Heart right ventricle (tissue), 16 donors: ENCODE data around the gene MPV17L2. TPM values are rescaled to one million over a fixed set of nuclear protein-coding genes. Genes with fewer than 3 reads are reported as not detected.

Experiments
- ATAC-seq, 8 donors: fragments of 200-7000 bp; cut with Tn5 transposase; one replicate each; pipeline ENCODE4 v1.9.1; 2020; ENCODE audit warnings: mild to moderate bottlenecking in 8 of 8, moderate library complexity in 8 of 8, moderate number of reproducible peaks in 1 of 8
- DNase-seq, 2 donors: peaks; one replicate each; pipeline ENCODE4 v3.0.0-alpha.2; 2020
- H3K27ac ChIP-seq, 10 donors: fragments of 200-600 bp; sonication (generic) in 2 of 10; one replicate each; pipeline versions ENCODE4 v1.5.0 to v1.8.0; 2020 to 2022; ENCODE audit warnings: mild to moderate bottlenecking in 3 of 10
- H3K27me3 ChIP-seq, 7 donors: fragments of 200-600 bp; one replicate each; pipeline ENCODE4 v1.8.0; 2021 to 2022; ENCODE audit warnings: mild to moderate bottlenecking in 2 of 7
- H3K36me3 ChIP-seq, 9 donors: fragments of 200-600 bp; sonication (generic) in 1 of 9; one replicate each; pipeline versions ENCODE4 v1.5.0 to v1.8.0; 2020 to 2022; ENCODE audit warnings: mild to moderate bottlenecking in 2 of 9
- H3K4me1 ChIP-seq, 9 donors: fragments of 200-600 bp; sonication (generic) in 1 of 9; one replicate each; pipeline versions ENCODE4 v1.5.0 to v1.8.0; 2020 to 2022; ENCODE audit warnings: mild to moderate bottlenecking in 4 of 9
- H3K4me3 ChIP-seq, 10 donors: fragments of 200-600 bp; sonication (generic) in 2 of 10; one replicate each; pipeline versions ENCODE4 v1.5.0 to v1.8.0; 2020 to 2022; ENCODE audit warnings: mild to moderate bottlenecking in 7 of 10, moderate library complexity in 2 of 10
- H3K9me3 ChIP-seq, 11 donors: fragments of 200-600 bp in 10 of 11; sonication (generic) in 2 of 11; one replicate each; pipeline versions ENCODE4 v1.5.0 to v1.8.0; 2013 to 2022; ENCODE audit warnings: mild to moderate bottlenecking in 2 of 11, control low read depth in 1 of 11, moderate library complexity in 1 of 11
- WGBS, 2 donors: extraction: QIAGEN DNeasy Blood & Tissue Kit; methylation state at CpG; one replicate each; pipeline ENCODE4 v1.1.7; 2013; ENCODE audit warnings: inconsistent platforms in 1 of 2; 5-methylcytosine and 5-hydroxymethylcytosine counted together
- intact Hi-C, 10 donors: fragments of 100-400 bp; cut with DNase I; formaldehyde crosslinking; loops; one replicate each; pipeline versions ENCODE4 v1.11.1 to v1.14.2; 2022
- polyA plus RNA-seq, 2 donors: library from polyadenylated mRNA; stranded (reverse); fragments of 200-250 nt; gene quantifications; one replicate each; pipeline ENCODE4 v1.2.3, GENCODE V29; 2013
- total RNA-seq, 10 donors: library from RNA; stranded (reverse); fragmentation: NEBNext Ultra II Directional in 3 of 10; extraction: Animal tissue kit (Norgen Biotek cat#: 25700) in 3 of 10; gene quantifications; one replicate each; pipeline versions ENCODE4 v1.2.1 to v1.2.4, GENCODE V29; 2021 to 2023
- TF ChIP-seq, protein P1 (sequence below), 9 donors: fragments of 200-600 bp; sonication (generic) in 2 of 9; IDR thresholded peaks; one replicate each; pipeline versions ENCODE4 v1.5.0 to v1.8.0; 2021 to 2022; ENCODE audit warnings: antibody characterized with exemption in 9 of 9, mild to moderate bottlenecking in 5 of 9, moderate library complexity in 1 of 9
- donor health status: Arrhythmogenic right ventricular cardiomyopathy.
- donor health status: ischemic (EF 13 %, LVEDD 7.1; RV severe dilation, severe dysfunction).
- donor health status: healthy with polysubstance abuse.
- donor health status: DM: no; HTN: yes; CAD: no.
- donor health status: DM: no; HTN: no; CAD: no.
- donor health status: ischemic (EF 25% LVEDD 6.9; RV normal size, moderate dysfunction).
- donor health status: ischemic (EF 25% LVEDD 5.7; RV mildly dilated, moderate dysfunction).
- donor health status: healthy.
- donor health status: DM: yes; HTN: yes; CAD: no.
- donor health status: Ischemic cardiomyopathy.
- donor health status: ischemic (EF 35%, LVEDD 5.7; RV mildly dilated, moderate dysfunction).
- donor health status: nonischemic (EF 11% LVEDD 7.7; RV severe dilation, severe dysfunction).
- donor health status: DM: yes; HTN: yes; CAD: no.
- donor health status: PGD.
- donor health status: ischemic (EF 29% LVEDD 5.4; RV normal size, mild dysfunction).
- donor health status: nonischemic (EF 23%, LVEDD 6.1; RV moderate dilation, normal function).

MPV17L2 gene
- total and polyA plus RNA-seq, 12 donors, result 10.6 to 61.9 (median 14.7) TPM

DNA sequence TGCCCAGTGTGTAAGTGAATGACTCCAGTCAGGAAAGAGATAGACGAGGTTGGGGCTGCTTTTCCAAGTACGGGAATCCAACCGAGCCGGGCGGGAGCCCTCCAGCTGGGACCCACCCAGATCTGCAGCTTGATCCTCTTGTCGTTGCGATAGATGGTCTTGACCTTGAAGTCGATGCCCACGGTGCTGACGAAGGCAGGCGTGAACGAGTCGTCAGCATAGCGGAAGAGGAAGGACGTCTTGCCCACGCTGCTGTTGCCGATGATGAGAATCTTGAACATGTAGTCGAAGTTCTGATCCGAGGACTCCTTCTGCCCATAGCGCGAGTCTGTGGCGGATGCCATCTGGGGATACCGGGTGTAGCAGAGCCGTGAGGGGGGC lies 9.4 kb downstream of the MPV17L2 start:
- peaks cover 0 to 44% (median 19%) of the 10 kb centered on the region in 9 donors for H3K36me3 ChIP-seq
- WGBS, 2 donors, result 79 to 82% methylated on average over 24 of the region's 24 CpGs
- TF ChIP-seq, protein P1, sequence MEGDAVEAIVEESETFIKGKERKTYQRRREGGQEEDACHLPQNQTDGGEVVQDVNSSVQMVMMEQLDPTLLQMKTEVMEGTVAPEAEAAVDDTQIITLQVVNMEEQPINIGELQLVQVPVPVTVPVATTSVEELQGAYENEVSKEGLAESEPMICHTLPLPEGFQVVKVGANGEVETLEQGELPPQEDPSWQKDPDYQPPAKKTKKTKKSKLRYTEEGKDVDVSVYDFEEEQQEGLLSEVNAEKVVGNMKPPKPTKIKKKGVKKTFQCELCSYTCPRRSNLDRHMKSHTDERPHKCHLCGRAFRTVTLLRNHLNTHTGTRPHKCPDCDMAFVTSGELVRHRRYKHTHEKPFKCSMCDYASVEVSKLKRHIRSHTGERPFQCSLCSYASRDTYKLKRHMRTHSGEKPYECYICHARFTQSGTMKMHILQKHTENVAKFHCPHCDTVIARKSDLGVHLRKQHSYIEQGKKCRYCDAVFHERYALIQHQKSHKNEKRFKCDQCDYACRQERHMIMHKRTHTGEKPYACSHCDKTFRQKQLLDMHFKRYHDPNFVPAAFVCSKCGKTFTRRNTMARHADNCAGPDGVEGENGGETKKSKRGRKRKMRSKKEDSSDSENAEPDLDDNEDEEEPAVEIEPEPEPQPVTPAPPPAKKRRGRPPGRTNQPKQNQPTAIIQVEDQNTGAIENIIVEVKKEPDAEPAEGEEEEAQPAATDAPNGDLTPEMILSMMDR (IDR thresholded peaks at IDR 0.05), result no peak
- no peaks in the 10 kb centered on the region for H3K27me3 ChIP-seq
- no peaks in the 10 kb centered on the region for H3K9me3 ChIP-seq
- H3K27ac ChIP-seq, result peak overlapping the region in 2 of 10 donors; percentile 19 to 81
- ATAC-seq (no peak), DNase-seq (no peak)
- H3K4me3 ChIP-seq, result peak overlapping the region in 4 of 10 donors; percentile 75 to 80 (median 76)
- peaks cover 11 to 30% (median 22%) of the 10 kb centered on the region in 9 donors for H3K4me1 ChIP-seq
- intact Hi-C loops, result loop anchor here in 6 of 10 donors (5.0 to 10.0 kb wide), 5 partner anchors 122 to 212 kb away; partner anchors contain the start of genes SSBP4 (in 3 of the 6), LRRC25 (in 1 of the 6) and LSM4 (in 1 of the 6)

DNA sequence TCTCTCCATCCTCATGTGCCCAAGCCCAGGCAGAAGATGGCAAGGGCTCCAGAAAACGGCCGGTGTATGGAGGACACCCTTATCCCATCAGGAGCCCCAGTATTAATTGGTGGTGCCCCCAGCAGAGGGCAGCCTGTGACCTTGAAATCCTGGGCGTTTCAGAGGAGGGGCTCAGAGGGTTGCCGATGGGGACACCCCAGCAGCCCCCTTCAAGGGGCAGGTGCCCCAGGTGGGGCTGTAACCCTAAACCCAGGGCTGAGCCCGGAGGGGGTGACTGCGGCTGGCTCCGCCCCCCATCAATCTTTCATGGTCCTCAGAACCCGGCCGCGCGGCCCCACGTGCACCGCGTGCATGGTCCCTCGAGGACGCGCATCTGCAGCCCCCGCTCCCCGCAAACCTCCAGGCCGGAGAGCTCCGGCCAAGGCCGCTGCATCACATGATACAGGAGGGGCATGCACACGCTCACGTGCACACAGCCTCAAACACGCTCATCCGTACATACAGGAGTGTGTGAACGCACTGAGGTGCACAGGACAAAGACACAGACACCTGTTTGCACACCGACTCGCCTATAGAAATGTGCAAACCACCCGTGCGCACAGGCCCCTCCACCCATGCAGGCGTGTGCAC lies 9.9 kb downstream of the MPV17L2 start:
- ATAC-seq, result peak in 1 of 8 donors; percentile 0
- 6 to 8% methylated on average over 32 of the region's 32 CpGs for WGBS, 2 donors
- TF ChIP-seq, protein P1 (IDR thresholded peaks at IDR 0.05), result peak in 7 of 9 donors; percentile 14 to 46 (median 41)
- intact Hi-C loops, result loop anchor here in 6 of 10 donors (5.0 to 10.0 kb wide), 5 partner anchors 122 to 212 kb away; partner anchors contain the start of genes SSBP4 (in 3 of the 6), LRRC25 (in 1 of the 6) and LSM4 (in 1 of the 6)
- H3K9me3 ChIP-seq, result no peaks in the 10 kb centered on the region
- peak overlapping the region; percentile 45 to 80 (median 72) for H3K4me3 ChIP-seq
- peaks cover 11 to 31% (median 22%) of the 10 kb centered on the region in 9 donors for H3K4me1 ChIP-seq
- no peaks in the 10 kb centered on the region for H3K27me3 ChIP-seq
- H3K27ac ChIP-seq, result peak overlapping the region in 4 of 10 donors; percentile 19 to 81 (median 61)
- peak; percentile 24 to 42 for DNase-seq
- H3K36me3 ChIP-seq, result peaks cover 0 to 39% (median 18%) of the 10 kb centered on the region in 9 donors

DNA sequence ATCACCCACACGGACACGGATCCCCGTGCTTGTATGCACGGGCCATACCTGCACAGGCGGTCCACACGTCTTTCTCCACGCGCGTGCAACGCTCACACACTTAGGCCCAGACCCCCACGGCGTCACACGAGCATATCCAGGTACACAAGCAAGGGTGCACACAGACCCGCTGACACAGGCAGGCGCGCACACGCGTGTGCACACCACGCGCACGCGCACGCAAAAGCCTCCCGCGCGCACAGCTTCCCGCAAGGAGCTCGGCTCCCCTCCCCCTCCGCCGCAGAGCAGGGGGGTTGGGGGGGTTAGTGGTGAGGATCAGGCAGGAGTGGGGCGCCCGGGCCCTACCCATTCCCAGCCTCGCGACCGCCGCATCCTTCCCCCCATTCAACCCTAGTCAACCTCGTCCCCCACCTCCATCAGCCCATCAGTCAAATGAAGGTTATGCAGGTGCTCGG lies 10.4 kb downstream of the MPV17L2 start:
- 1% methylated on average over 38 of the region's 38 CpGs for WGBS, 2 donors
- Histone ChIP-seq H3K27me3 (peaks cover 0 to 4% (median 0%) of the 10 kb centered on the region in 7 donors), H3K36me3 (peaks cover 0 to 33% (median 13%) of the 10 kb centered on the region in 9 donors), H3K9me3 (no peaks in the 10 kb centered on the region), H3K4me1 (peaks cover 11 to 35% (median 22%) of the 10 kb centered on the region in 9 donors), H3K4me3 (peak overlapping the region; percentile 45 to 80 (median 72)), H3K27ac (peak overlapping the region in 9 of 10 donors; percentile 52 to 95 (median 64))
- peak; percentile 39 to 62 for DNase-seq
- ATAC-seq, result peak in 2 of 8 donors; percentile 1 to 32
- TF ChIP-seq, protein P1 (IDR thresholded peaks at IDR 0.05), result no peak
- intact Hi-C loops, result loop anchor here in 6 of 10 donors (5.0 to 10.0 kb wide), 5 partner anchors 121 to 211 kb away; partner anchors contain the start of genes SSBP4 (in 3 of the 6), LRRC25 (in 1 of the 6) and LSM4 (in 1 of the 6)

DNA sequence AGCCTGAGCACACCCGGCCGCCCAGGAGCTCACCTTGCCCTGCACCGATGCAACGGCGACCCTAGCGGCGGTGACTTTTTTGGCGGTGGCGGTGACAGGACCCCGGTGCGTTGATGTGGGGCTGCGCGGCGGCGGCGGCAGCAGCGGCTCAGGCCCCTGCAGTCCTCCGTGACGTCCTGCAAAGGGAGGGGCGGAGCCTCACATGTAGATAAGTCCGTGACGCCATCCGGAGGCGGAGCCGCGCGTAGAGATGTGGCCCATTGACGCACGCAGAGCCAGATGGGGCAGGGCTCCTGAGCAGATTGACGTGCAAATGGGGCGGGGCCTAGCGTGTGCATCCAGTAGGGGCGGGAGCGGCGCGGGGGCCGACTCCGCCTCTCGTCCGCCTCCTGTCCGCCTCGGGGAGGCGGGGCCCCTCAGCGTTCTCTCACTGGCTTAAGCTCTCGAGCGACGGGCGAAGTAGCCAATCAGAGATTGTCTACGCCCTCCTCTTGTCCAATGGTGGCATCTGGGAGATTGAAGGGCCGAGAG lies 10.9 kb downstream of the MPV17L2 start, which contains the start of gene RAB3A:
Gene RAB3A, minus strand, starts transcription at position 180 of the 531 bp plus-strand sequence. CDS start 1,302 bp downstream, outside the sequence.
- DNase-seq (peak; percentile 100), ATAC-seq (peak; percentile 93 to 96 (median 94))
- peaks cover 11 to 35% (median 22%) of the 10 kb centered on the region in 9 donors for H3K4me1 ChIP-seq
- TF ChIP-seq, protein P1 (IDR thresholded peaks at IDR 0.05), result peak in 2 of 9 donors; percentile 12 to 21
- H3K36me3 ChIP-seq, result peaks cover 0 to 28% (median 12%) of the 10 kb centered on the region in 9 donors
- H3K27ac ChIP-seq, result peak within 1 kb of the TSS; percentile 94 to 100 (median 97)
- peak within 1 kb of the TSS; percentile 51 to 80 (median 72) for H3K4me3 ChIP-seq
- no peaks in the 10 kb centered on the region for H3K9me3 ChIP-seq
- H3K27me3 ChIP-seq, result peaks cover 0 to 8% (median 0%) of the 10 kb centered on the region in 7 donors
- intact Hi-C loops, result loop anchor here in 8 of 10 donors (1.0 to 10.0 kb wide), 9 partner anchors 12 to 211 kb away; partner anchors contain the start of genes SSBP4 (in 3 of the 8), LRRC25 (in 1 of the 8), LSM4 (in 1 of the 8) and PDE4C (in 1 of the 8)
- WGBS, 2 donors, result 0% methylated on average over 50 of the region's 50 CpGs
